ENCODE results near the gene EIF4H. TPM values are rescaled to one million over a fixed set of nuclear protein-coding genes. Genes with fewer than 3 reads are reported as not detected.
A peak's percentile ranks its signal among the peaks of the same experiment; 100 is the strongest.

The EIF4H gene
- total and polyA plus RNA-seq, 9 of the 15 experiments (the other 6 are each of a cell fraction or from before 2014, with no cell fraction given): 11.0 to 435 (median 319) TPM

GRCh38 chr7:74173866-74174605 is at the start of gene EIF4H (continued):
- TF ChIP-seq TRIM28 (IDR thresholded peaks at IDR 0.05) (peak; percentile 24; the same call in 1 of the 2 replicates), SRSF1 (IDR thresholded peaks at IDR 0.05; ENCODE audit: low read depth, low read length) (no peak), KLF16 (IDR thresholded peaks at IDR 0.05) (no peak), ETS2 (tag; IDR thresholded peaks at IDR 0.05; ENCODE audit: borderline replicate concordance, poor library complexity, severe bottlenecking) (no peak), ZNF76 (CRISPR knock-in tag; IDR thresholded peaks at IDR 0.05; ENCODE audit: borderline replicate concordance) (peak; percentile 26; the same call in 1 of the 2 replicates), ELK1 (CRISPR knock-in tag; IDR thresholded peaks at IDR 0.05) (no peak; the same call in 1 of the 2 replicates), SP2 (IDR thresholded peaks at IDR 0.05; ENCODE audit: extremely low read depth, low read depth, low read length, poor library complexity, severe bottlenecking) (no peak), HDGF (IDR thresholded peaks at IDR 0.05) (no peak), HDAC1 (IDR thresholded peaks at IDR 0.05) (peak in 1 of 2 experiments; percentile 96; a peak in 2 of 4 replicates), ARNT (IDR thresholded peaks at IDR 0.05) (no peak), GMEB1 (CRISPR knock-in tag; IDR thresholded peaks at IDR 0.05) (peak; percentile 99), RBM25 (IDR thresholded peaks at IDR 0.05; ENCODE audit: low read depth, low read length, severe bottlenecking) (peak; percentile 10), ZNF445 (CRISPR knock-in tag; IDR thresholded peaks at IDR 0.05; ENCODE audit: low read depth) (no peak), E2F6 (IDR thresholded peaks at IDR 0.05; ENCODE audit: borderline replicate concordance in 1 of 2, extremely low read depth in 1 of 2, insufficient read depth in 1 of 2, insufficient read length in 1 of 2, low read depth in 1 of 2, low read length in 1 of 2, poor library complexity in 1 of 2, severe bottlenecking in 1 of 2) (peak; percentile 98), ETV5 (CRISPR knock-in tag; IDR thresholded peaks at IDR 0.05; ENCODE audit: low read depth) (no peak), GABPB2 (CRISPR knock-in tag; conservative IDR thresholded peaks at IDR 0.05) (no peak), RBM17 (IDR thresholded peaks at IDR 0.05; ENCODE audit: borderline replicate concordance, low read depth, low read length) (no peak), ZBED1 (IDR thresholded peaks at IDR 0.05) (no peak), KDM4B (IDR thresholded peaks at IDR 0.05; ENCODE audit: borderline replicate concordance in 2 of 2, low read depth in 1 of 2) (peak in 1 of 2 experiments; percentile 53; a peak in 1 of 4 replicates), BCL6 (CRISPR knock-in tag; IDR thresholded peaks at IDR 0.05) (no peak), E4F1 (CRISPR knock-in tag; IDR thresholded peaks at IDR 0.05; ENCODE audit: borderline replicate concordance) (no peak; the same call in 1 of the 2 replicates)

Data from K562 (cell line).